HG03066 (cell line): ENCODE results near the gene SCRT2.
"Not testable (repeated sequence)": the region's sequence is repeated elsewhere in the genome, so short reads cannot be mapped to it uniquely, and the experiment has no call there.

Experiments used
- ATAC-seq: cut with Tn5 transposase; IDR thresholded peaks from one replicate; pipeline ENCODE4 v1.9.1; 2021; ENCODE audit warnings: low read depth; ENCODE audit not compliant: unreplicated experiment

Gene SCRT2

GRCh38 chr20:701401-702129 is 26.0 kb upstream of the SCRT2 start:
- ATAC-seq = no peak

GRCh38 chr20:699811-700338 is 24.3 kb upstream of the SCRT2 start:
- ATAC-seq = no peak

GRCh38 chr20:699342-699741 is 23.7 kb upstream of the SCRT2 start:
- ATAC-seq = no peak

GRCh38 chr20:698276-698675 is 22.7 kb upstream of the SCRT2 start:
- ATAC-seq = no peak

GRCh38 chr20:697826-698225 is 22.2 kb upstream of the SCRT2 start:
- no peak for ATAC-seq

- ATAC-seq = no peak
These were observed 19.7 kb upstream of the SCRT2 start for GRCh38 chr20:695165-695866.

GRCh38 chr20:694496-694895 is 18.9 kb upstream of the SCRT2 start:
- ATAC-seq = no peak

GRCh38 chr20:693786-694185 is 18.2 kb upstream of the SCRT2 start:
- ATAC-seq = not testable (repeated sequence)

- no peak for ATAC-seq
These were observed 16.4 kb upstream of the SCRT2 start for GRCh38 chr20:692044-692443.

- no peak for ATAC-seq
These were observed 14.3 kb upstream of the SCRT2 start for GRCh38 chr20:689947-690346.

- ATAC-seq = no peak
These were observed 13.7 kb upstream of the SCRT2 start for GRCh38 chr20:689348-689747.

GRCh38 chr20:688809-689212 is 13.2 kb upstream of the SCRT2 start:
- no peak for ATAC-seq

- ATAC-seq = no peak
These were observed 12.0 kb upstream of the SCRT2 start for GRCh38 chr20:687468-688203.

GRCh38 chr20:684676-685319 is 9.2 kb upstream of the SCRT2 start:
- ATAC-seq = no peak

GRCh38 chr20:682123-682522 is 6.5 kb upstream of the SCRT2 start:
- ATAC-seq = no peak

GRCh38 chr20:680638-681187 is 5.1 kb upstream of the SCRT2 start:
- ATAC-seq = no peak

GRCh38 chr20:677957-678356 is 2.4 kb upstream of the SCRT2 start:
- no peak for ATAC-seq

- ATAC-seq = no peak
These were observed 1.4 kb upstream of the SCRT2 start for GRCh38 chr20:676967-677366.

- ATAC-seq = no peak
These were observed 824 bp upstream of the SCRT2 start for GRCh38 chr20:676315-676937.

GRCh38 chr20:675033-675452 is 559 bp downstream of the SCRT2 start:
- ATAC-seq = no peak
